HG03565 (cell line): ENCODE results near the gene ZC3H11A.

ENCODE experiments used
- ATAC-seq: cut with Tn5 transposase; IDR thresholded peaks from one replicate; pipeline ENCODE4 v1.9.1; 2021; ENCODE audit warnings: mild to moderate bottlenecking, moderate library complexity; ENCODE audit not compliant: unreplicated experiment

Gene ZC3H11A

DNA sequence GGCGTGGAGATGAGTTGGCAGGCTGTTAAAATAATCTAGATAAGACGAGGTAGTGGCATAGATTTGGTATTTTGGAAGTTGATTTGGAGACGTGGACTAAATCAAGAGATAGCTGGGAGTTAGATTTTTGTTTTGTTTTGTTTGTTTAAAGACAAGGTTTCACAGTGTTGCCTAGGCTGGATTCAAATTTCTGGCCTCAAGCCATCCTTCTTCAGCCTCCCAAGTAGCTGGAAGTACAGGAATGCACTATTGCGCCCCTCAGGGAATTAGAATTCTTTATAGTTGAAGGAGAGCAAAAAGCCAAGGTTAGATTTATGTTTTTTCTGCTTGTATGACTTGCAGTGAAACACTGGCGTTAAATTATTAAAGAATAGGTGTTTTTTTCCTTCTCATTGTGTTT lies 43.7 kb downstream of the ZC3H11A start:
- ATAC-seq, result no peak

DNA sequence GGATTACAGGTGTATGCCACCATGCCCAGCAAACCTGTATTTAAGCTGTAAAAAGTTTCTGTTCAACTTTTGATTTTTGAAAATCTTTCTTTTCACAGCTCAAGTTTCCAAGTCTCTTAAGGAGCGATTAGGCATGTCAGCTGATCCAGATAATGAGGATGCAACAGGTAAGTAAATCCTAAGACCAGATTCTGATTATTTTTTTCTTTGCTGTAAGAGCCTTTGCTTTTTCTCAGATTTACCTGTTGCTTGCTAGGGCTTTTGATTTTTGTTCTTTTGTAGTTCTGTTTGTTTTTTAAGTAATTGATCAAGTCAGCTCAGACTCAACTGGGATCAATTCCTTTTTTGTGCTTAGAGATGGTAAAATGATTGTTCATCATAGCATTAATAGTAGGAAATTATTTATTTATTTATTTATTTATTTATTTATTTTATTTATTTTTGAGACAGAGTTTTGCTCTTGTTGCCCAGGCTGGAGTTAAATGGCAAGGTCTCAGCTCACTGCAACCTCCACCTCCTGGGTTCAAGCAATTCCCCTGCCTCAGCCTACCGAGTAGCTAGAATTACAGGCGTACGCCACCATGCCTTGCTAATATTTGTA lies 44.9 kb downstream of the ZC3H11A start:
- no peak for ATAC-seq

GRCh38 chr1:203842559-203842876 lies 47.1 kb downstream of the ZC3H11A start:
- ATAC-seq, result no peak

GRCh38 chr1:203843435-203843834 lies 48.0 kb downstream of the ZC3H11A start:
- ATAC-seq, result no peak
